ENCODE results near the gene IFI27L1.

- TF ChIP-seq ZNF225 (CRISPR knock-in tag; IDR thresholded peaks at IDR 0.05) (no peak), ZBTB8A (CRISPR knock-in tag; IDR thresholded peaks at IDR 0.05; ENCODE audit: borderline replicate concordance, low read depth) (no peak), CHD4 (IDR thresholded peaks at IDR 0.05; ENCODE audit: borderline replicate concordance, low read length) (no peak), KDM6A (CRISPR knock-in tag; IDR thresholded peaks at IDR 0.05; ENCODE audit: low read depth) (no peak), DPF2 (CRISPR knock-in tag; IDR thresholded peaks at IDR 0.05; ENCODE audit: borderline replicate concordance, low read depth) (no peak), EP300 (IDR thresholded peaks at IDR 0.05; ENCODE audit: low read depth in 2 of 2, low read length in 2 of 2) (no peak), EP300 (CRISPR knock-in tag; IDR thresholded peaks at IDR 0.05; ENCODE audit: borderline replicate concordance) (no peak), TBP (CRISPR knock-in tag; IDR thresholded peaks at IDR 0.05) (no peak), RAD21 (CRISPR knock-in tag; IDR thresholded peaks at IDR 0.05) (no peak)
- TF ChIP-seq, protein P1, sequence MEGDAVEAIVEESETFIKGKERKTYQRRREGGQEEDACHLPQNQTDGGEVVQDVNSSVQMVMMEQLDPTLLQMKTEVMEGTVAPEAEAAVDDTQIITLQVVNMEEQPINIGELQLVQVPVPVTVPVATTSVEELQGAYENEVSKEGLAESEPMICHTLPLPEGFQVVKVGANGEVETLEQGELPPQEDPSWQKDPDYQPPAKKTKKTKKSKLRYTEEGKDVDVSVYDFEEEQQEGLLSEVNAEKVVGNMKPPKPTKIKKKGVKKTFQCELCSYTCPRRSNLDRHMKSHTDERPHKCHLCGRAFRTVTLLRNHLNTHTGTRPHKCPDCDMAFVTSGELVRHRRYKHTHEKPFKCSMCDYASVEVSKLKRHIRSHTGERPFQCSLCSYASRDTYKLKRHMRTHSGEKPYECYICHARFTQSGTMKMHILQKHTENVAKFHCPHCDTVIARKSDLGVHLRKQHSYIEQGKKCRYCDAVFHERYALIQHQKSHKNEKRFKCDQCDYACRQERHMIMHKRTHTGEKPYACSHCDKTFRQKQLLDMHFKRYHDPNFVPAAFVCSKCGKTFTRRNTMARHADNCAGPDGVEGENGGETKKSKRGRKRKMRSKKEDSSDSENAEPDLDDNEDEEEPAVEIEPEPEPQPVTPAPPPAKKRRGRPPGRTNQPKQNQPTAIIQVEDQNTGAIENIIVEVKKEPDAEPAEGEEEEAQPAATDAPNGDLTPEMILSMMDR (CRISPR knock-in tag; IDR thresholded peaks at IDR 0.05), result no peak
Measured at GRCh38 chr14:94044476-94045091, 36.5 kb upstream of the IFI27L1 start.
